GM18861 (cell line): ENCODE data around the gene USP10.

Source experiments
- ATAC-seq: cut with Tn5 transposase; IDR thresholded peaks from one replicate; pipeline ENCODE4 v1.9.1; 2021; ENCODE audit not compliant: unreplicated experiment

USP10 gene

GRCh38 chr16:84699712-84700445 is at the start of gene USP10:
Gene USP10 (plus strand): TSS chr16:84700000. CDS start chr16:84700091, 91 bp downstream.
- peak; percentile 66 for ATAC-seq

GRCh38 chr16:84650062-84650991 is 49.5 kb upstream of the USP10 start:
- no peak for ATAC-seq

GRCh38 chr16:84652566-84652965 is 47.2 kb upstream of the USP10 start:
- ATAC-seq, result no peak

- ATAC-seq, result no peak
These were observed 45.6 kb upstream of the USP10 start for GRCh38 chr16:84654238-84654637.

- ATAC-seq, result no peak
These were observed 44.8 kb upstream of the USP10 start for GRCh38 chr16:84654998-84655397.

- ATAC-seq, result no peak
These were observed 43.2 kb upstream of the USP10 start for GRCh38 chr16:84656649-84657048.

- ATAC-seq, result no peak
These were observed 42.5 kb upstream of the USP10 start for GRCh38 chr16:84657229-84657837.

- ATAC-seq, result no peak
These were observed 41.1 kb upstream of the USP10 start for GRCh38 chr16:84658690-84659089.

GRCh38 chr16:84659656-84660300 is 40.0 kb upstream of the USP10 start:
- no peak for ATAC-seq

GRCh38 chr16:84660973-84661372 is 38.8 kb upstream of the USP10 start:
- no peak for ATAC-seq

- no peak for ATAC-seq
These were observed 38.3 kb upstream of the USP10 start for GRCh38 chr16:84661418-84662060.

- no peak for ATAC-seq
These were observed 37.3 kb upstream of the USP10 start for GRCh38 chr16:84662471-84662870.

- ATAC-seq, result peak; percentile 93
These were observed 36.2 kb upstream of the USP10 start for GRCh38 chr16:84663433-84664101.

- ATAC-seq, result no peak
These were observed 34.4 kb upstream of the USP10 start for GRCh38 chr16:84665359-84665758.

GRCh38 chr16:84665843-84666242 is 34.0 kb upstream of the USP10 start:
- no peak for ATAC-seq

- ATAC-seq, result no peak
These were observed 32.0 kb upstream of the USP10 start for GRCh38 chr16:84667600-84668309.

GRCh38 chr16:84670063-84670462 is 29.7 kb upstream of the USP10 start:
- ATAC-seq, result no peak

- ATAC-seq, result no peak
These were observed 27.3 kb upstream of the USP10 start for GRCh38 chr16:84672276-84673202.

GRCh38 chr16:84673203-84673535 is 26.6 kb upstream of the USP10 start:
- ATAC-seq, result no peak
